Activated gamma-delta T cell treated with anti-CD3 and anti-CD28 coated beads, Interleukin-2, amount 50 U/mL, for 16 hours (primary cell): ENCODE measurements around the gene NELFB.
"Not testable (repeated sequence)": the region's sequence is repeated elsewhere in the genome, so short reads cannot be mapped to it uniquely, and the experiment has no call there.

ENCODE experiments used
- DNase-seq: peaks from one replicate; pipeline ENCODE4 v3.0.0-alpha.2; 2020; ENCODE audit warnings: low read depth

The NELFB gene

DNA sequence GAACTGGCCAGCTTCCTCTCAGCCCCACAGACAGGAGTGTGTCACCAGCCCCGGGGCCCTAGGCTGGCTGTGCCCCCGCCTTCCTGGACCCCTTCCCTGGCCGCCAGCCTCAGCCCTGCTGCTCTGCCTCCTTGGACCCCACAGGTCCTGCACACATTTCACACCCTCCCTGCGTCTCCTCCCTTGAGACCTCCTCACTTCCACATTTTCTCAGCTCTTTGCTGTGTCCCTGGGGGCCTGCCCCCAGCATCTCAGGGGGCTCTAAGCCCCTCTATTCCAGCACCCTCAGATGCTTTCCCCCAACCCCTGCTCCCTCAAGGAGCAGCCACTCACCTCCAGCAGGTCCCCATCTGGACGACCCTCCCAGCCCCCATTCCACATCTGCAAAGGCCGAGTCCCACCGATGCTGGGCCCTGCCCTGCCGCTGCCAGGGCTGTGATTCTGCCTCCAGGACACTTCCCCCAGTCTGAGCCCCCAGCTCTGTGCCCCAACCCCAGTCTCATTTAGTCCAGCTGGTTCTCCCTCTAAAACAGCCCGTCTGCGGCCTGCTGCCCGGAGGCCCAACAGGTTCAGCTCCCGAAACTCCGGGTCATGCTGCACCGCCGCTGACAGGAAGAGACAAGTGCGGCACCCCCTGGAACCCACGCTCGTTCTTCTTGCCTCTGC is 20.2 kb upstream of the NELFB start:
- no peak for DNase-seq

DNA sequence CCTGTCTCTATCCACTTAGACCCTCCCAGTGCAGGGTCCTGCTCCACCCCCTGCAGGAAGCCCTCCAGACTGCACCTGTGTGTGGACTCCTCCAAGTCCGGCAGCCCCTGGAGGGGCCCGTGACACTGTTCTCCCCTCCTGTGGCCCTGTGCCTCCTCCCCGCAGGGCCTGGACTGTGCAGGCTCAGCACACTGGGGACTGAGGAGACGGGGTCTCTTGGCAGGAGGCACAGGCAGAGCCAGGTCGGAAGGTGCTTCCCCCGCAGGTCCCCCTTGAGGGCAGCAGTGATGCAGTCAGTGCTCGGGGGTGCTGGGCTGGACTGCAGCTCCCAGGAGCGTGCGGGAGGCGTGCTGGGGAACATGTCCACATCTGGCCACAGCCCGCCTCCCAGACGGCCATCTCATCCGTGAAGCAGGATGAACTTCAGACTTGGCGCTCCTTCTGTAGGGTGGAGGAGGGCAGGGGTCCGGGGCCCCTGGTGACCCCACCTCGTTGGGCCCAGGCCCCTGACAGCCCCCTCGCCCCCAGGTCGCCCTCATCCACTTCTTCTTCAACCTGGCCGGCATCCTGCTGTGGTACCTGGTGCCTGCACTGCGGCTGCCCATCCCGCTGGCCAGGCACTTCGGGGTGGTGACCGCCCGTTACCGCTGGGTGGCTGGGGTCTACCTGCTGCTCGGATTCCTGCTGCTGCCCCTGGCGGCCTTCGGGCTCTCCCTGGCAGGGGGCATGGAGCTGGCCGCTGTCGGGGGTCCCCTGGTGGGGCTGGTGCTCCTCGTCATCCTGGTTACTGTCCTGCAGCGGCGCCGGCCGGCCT is 19.5 kb upstream of the NELFB start:
- no peak for DNase-seq

DNA sequence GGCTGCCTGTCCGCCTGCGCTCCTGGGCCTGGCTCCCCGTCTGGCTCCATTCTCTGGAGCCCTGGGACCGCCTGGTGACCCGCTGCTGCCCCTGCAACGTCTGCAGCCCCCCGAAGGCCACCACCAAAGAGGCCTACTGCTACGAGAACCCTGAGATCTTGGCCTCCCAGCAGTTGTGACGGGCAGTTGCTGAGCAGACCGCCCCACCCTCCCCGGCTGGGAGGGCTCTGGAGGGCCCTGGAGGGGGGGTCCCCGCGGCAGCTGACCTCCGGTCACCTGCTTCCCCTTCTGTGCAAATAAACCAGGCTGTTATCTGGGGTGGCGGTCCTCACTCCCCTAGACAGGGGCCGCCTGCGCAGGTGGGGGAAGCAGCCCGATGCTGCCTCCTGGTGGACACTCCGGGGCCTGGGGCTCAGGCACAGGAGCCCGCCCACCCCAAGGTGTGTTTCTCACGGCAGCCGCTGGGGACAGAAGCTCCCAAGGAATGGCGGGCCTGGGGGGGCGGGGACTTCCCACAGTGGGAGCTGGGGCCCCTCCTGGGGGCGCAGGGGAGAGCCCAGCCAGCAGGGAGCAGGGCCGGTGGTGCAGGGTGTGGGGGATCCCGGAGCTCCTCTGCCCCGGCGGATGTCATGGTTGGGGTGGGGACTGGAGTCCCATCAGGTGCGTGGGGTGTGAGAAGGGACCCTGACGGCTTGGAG is 18.7 kb upstream of the NELFB start:
- DNase-seq: peak; percentile 87

DNA sequence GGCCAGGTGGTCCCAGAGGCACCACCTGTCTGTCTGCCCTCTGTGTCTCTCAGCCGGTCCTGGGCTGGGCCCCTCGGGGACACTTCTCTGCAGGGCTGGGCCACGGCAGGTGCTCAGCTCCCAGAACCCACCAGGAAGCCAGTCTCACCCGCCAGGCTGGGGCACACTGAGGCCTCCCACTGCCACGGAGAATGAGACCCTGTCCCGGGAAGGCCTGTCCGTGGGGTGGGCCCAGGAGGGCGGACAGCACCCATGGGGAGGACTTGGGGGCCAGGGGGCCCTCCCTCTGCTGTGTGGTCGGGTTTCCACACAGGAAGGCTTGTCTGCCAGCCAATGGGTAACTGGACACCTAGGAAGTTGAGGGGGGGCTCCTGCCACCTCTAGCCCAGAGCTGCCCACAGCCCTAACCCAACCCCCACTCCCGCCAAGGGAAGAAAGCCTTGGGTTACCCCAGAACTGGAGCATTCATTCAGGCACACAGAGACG is 18.1 kb upstream of the NELFB start:
- DNase-seq: no peak

DNA sequence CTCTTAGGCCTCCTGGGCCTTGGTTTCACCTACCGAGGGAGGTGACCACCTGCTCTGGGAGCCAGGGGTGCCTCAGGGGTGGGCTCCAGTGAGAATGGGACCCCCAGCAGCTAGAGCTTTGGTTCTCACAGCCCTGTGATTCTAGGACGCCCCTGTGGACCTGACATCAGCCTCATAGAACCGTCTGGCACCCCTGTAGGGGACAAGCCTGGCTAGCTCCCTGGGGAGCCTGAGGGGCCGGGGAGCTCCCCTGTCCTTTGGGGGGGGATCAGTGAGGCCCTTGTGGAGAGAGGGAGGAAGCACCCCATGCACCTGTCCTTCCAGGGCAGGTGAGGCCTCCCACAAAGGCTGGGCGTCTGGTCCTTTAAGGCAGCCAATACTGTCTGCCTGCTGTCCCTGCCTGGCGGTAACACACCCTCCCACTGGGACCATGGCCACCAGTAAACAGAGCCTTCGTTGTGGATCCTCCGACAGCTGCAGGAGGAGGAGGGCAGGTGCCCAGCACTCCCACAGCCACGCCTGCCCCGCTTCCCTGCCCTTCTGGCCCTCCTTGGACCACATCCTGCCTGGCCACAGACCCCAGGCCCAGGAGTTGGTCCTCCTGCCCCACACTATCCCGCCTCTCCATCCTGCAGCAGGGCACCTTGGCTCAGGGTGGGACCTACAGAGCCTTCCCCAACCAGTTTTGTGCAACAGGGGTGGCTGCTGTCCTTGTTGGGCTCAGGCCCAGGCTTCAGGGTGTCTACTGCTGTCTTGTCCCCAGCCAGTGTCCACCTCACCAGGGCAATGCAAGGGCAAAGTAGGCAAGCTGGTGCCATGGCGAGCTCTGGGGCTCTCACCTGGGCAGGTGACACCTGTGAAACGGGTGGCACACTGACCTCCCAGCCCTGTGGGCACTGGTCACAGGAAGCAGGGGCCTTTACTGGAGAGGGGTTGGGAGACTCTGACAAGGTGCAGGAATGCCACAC is 17.1 kb upstream of the NELFB start:
- no peak for DNase-seq

DNA sequence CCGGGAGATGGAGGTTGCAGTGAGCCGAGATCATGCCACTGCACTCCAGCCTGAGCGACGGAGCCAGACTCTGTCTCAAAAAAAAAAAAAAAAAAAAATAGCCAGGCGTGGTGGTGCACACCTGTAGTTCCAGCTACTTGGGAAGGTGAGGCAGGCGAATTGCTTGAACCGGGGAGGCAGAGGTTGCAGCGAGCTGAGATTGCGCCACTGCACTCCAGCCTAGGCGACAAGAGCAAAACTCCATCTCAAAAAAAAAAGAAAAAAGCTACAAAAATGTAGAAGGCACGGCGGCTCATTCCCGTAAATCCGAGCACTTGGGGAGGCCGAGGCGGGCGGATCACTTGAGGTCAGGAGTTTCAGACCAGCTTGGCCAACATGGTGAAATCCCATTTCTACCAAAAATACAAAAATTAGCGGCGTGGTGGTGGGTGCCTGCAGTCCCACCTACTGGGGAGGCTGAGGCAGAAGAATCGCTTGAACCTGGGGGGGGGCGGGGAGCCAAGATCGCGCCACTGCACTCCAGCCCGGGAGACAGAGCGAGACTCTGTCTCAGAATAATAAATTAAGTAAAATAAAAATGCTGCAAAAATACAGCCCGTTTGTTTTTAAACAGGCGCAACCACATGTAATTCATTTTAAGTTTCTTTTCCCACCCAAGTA is 15.5 kb upstream of the NELFB start:
- DNase-seq: not testable (repeated sequence)

DNA sequence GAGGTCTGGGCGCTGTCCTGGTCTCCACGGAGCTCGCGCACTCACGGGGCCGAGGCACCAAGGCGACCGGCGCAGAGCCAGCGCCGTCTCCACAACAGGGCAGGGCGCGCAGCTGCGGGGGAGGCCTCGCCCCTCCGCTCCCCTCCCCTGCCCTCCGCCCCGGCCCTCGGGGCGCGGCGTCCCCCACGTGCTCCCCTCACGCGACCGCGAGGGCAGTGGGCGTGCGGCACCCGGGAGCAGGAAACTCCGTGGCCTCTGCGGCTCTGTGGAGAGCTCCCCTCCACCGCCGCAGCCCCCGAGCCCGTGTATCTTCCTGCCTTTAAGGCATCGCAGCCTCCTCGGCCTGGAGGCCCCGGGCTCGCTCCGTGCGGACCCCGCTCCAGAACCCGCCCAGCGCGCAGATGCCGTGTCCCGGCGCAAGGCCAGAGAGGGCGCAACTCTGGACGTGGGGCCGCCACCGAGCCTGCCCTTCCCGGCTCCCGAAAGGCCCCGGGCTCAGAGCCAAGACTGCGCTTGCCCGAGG is 14.7 kb upstream of the NELFB start:
- peak; percentile 52 for DNase-seq

DNA sequence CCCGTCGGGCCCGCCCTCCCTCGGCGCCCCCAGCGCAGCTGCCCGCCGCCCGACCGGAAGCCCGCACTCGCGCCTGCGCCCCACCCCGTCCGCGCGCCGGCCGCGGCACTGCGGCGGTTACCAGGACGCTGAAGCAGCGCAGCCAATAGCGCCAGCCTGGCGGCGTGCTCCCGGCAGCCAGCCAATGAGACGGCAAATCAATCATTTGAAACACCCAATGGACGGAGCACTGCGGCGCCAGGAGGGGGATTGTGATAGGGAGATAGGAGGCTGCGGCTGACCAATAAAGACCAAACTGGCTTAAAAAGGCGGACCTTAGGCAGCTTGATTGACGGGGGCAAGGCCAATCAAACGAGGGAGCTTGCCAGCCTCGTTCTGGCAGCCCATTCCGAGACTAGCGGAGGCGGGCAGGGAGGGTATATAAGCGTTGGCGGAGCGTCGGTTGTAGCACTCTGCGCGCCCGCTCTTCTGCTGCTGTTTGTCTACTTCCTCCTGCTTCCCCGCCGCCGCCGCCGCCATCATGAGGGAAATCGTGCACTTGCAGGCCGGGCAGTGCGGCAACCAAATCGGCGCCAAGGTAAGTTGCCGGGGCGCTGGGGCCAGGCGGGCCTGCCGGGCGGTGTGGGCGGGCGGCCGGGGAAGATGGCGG is 14.2 kb upstream of the NELFB start, which contains the start of gene TUBB4B:
TSS of gene TUBB4B (plus strand) at position 447 of the 649 bp plus-strand sequence. CDS start at position 521, 74 bp downstream.
- peak; percentile 98 for DNase-seq

DNA sequence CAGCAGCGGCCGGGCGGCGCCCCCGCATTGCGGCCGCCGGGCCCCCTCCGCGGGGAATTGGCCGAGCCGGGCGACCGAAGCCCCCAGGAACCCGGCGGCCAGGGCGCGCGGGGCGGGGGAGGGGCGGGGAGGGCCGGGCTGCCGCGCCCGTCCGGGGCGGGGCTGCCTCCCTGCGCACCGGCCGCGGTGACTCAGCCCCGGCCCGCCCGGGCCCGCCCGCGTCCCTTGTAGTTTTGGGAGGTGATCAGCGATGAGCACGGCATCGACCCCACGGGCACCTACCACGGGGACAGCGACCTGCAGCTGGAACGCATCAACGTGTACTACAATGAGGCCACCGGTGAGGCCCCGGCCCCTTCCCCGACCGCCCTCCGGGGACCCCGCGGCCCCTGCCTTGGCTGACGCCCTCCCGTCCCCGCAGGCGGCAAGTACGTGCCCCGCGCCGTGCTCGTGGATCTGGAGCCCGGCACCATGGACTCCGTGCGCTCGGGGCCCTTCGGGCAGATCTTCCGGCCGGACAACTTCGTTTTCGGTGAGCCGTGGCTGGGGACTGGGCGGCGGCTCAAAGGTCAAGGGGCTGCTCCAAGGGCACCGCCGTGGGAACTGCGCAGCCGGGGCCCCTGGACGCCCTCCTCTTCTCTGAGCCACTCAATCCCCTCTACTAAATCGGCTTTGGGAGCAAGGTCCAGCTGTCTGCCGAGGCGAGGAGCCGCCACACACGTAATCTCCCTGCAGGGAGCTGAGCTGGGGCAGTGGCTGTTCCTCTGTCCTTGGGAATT is 13.4 kb upstream of the NELFB start:
- peak; percentile 57 for DNase-seq

DNA sequence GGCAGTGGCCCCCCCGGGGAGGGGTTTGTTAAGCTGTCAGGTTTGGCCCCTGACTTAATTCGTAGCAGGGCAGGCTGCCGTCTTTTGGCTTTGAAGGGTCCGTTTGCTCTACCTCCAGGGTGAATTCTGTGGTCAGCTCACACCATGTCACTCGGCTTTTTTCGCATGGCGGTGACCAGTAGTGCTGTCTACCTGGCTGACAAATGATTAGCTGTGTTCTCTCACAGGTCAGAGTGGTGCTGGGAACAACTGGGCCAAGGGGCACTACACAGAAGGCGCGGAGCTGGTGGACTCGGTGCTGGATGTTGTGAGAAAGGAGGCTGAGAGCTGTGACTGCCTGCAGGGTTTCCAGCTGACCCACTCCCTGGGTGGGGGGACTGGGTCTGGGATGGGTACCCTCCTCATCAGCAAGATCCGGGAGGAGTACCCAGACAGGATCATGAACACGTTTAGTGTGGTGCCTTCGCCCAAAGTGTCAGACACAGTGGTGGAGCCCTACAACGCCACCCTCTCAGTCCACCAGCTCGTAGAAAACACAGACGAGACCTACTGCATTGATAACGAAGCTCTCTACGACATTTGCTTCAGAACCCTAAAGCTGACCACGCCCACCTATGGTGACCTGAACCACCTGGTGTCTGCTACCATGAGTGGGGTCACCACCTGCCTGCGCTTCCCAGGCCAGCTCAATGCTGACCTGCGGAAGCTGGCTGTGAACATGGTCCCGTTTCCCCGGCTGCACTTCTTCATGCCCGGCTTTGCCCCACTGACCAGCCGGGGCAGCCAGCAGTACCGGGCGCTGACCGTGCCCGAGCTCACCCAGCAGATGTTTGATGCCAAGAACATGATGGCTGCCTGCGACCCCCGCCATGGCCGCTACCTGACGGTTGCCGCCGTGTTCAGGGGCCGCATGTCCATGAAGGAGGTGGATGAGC is 12.6 kb upstream of the NELFB start:
- no peak for DNase-seq

DNA sequence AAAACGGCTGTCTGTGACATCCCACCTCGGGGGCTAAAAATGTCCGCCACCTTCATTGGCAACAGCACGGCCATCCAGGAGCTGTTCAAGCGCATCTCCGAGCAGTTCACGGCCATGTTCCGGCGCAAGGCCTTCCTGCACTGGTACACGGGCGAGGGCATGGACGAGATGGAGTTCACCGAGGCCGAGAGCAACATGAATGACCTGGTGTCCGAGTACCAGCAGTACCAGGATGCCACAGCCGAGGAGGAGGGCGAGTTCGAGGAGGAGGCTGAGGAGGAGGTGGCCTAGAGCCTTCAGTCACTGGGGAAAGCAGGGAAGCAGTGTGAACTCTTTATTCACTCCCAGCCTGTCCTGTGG is 11.9 kb upstream of the NELFB start:
- not testable (repeated sequence) for DNase-seq

DNA sequence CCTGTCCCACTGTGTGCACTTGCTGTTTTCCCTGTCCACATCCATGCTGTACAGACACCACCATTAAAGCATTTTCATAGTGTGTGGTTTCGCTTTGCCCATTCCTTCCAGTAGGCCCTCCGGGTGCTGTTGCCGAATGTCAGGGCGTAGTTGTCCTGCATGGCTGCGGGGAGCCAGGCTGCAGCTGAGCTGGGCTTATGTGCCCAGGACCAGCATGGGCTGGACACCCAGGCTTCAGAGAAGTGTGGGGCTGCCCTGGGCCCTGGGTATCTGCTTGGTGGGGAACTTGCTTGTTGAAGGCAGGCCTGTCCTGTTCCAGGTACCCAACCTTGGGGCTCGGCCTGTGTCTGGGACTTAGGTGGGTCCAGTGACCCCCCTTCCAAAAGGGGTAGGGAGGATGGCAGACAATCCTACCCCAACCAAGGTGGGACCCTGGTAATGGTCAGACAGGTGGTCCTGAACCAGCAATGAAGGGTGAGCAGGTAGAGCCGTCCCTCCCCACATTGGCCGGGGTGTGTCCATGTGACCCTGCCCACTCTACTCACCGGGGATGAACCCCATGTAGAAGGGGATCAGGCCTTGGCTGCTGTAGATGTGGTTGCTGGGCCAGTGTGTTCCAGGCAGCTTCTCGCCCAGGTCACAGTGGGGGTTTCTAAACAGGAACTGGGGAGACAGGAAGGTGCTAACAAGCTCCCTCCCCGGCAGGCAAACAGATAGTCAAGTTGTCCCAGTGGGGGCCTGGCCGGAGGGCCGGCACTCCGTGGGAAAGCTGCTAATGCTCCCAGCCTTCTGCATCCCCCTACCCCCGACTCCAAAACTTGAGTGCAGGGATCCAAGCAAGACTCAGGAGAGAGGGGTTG is 11.3 kb upstream of the NELFB start:
- no peak for DNase-seq

DNA sequence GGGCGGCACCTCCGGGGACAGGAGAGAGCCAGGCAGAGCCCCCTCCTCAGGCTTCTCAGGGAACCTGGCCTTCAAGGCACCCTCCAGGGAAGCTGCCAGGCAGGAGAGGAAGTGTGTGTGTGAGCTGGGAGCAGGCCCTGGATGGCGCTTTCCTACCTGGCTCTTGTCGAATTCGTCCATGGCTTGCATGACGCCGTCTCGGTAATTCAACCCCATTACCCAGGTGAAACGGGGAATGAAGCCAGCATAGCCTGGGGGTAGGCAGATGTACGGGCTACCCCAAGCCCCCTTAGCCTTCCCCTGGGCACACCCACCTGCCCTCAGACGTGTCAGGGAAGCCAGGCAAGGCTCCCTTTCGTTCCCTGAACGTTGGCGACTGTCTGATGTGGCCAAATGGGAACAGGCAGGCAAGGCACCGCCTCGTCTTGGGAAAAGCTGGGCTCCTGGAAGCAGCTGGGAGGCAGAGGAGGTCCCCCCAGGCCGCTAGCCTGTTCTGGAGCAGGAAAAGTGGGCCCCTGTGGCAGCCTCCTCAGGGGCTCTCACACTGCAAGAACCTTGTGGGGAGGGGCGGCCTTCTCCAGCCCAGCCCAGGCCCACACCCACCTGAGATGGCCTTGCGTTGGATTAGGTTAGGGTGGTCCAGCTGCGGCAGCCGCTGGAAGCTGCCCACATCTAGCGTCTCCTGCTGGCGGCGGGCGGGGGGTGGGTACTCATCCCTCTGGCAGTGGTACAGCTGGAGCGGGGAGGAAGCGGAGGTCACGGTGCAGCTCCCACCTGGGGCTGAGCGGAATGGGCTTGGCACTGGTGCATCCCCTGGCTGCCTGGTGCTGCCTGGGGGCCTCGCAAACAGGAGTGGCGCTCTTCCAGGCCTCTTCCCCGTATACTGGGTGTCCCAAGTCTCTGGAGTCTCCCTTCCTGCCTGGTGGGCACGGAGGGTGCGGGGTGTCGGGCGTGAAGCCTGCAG is 10.4 kb upstream of the NELFB start:
- no peak for DNase-seq

DNA sequence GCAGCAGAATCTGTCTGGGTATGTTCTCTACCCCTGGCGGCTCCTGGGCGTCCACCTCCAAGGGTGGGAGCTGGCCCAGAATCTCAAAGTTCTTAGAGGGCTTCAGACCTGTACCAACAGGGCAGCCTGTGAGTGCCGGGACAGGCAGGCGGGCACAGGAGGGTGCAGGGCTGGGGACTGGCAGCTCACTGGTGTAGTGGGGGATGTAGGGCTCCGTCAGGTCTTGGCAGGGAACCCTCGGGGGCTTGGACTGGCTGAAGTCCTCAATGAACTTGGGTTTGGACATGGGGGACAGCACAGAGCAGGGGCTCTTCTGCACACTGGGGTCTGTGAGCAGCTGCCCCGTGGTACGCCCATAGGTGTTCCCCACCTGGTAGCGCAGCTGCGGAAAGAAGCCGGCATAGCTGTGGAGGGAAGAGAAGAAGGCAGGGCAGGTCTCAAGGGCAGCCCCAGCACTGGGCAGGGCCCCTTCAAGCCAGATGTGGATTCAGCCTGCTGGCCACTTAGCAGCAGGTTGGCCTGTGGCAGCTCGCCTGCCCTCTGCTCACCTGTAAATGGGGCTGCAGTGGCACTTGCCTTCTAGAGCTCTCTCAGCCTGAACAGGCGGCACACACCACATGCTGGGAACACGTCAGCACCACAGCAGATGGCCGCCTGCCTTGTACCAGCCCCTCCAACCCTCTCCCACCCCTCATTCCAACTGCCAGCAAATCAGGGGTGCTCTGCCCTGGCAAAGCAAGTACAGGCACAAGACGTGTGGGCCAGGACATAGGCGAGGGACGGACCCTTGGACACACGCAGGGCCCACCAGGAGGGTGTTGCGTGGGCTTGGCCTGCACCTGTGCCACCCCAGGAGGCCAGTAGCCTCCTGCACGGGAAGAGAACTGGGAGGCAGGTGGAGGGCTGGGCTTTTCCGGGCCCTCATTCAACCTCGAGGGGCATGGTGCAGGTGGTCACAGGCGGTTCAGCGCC is 9.4 kb upstream of the NELFB start:
- DNase-seq: no peak
